Esophagus muscularis mucosa (tissue), 4 donors: ENCODE measurements around the gene NDST1. TPM values are rescaled to one million over a fixed set of nuclear protein-coding genes. Genes with fewer than 3 reads are reported as not detected.

Experiments used
- DNase-seq: peaks from one replicate; pipeline ENCODE4 v3.0.0-alpha.2; 2017; ENCODE audit errors: extremely low spot score
- H3K27ac ChIP-seq, 4 donors: fragments of 200-600 bp; sonication (generic); replicated peaks in 1 of 4; 1 replicate in 3 of 4; 2 replicates in 1 of 4; pipeline ENCODE4 v1.5.1; 2016 to 2019; ENCODE audit warnings: mild to moderate bottlenecking in 1 of 4
- H3K27me3 ChIP-seq, 4 donors: fragments of 200-600 bp; sonication (generic); one replicate each; pipeline versions ENCODE4 v1.5.1 to v1.6.0; 2016 to 2019
- H3K36me3 ChIP-seq, 4 donors: fragments of 200-600 bp; sonication (generic); one replicate each; pipeline ENCODE4 v1.5.1; 2016 to 2019
- H3K4me1 ChIP-seq, 4 donors: fragments of 200-600 bp; sonication (generic); one replicate each; pipeline ENCODE4 v1.5.1; 2016 to 2019
- H3K4me3 ChIP-seq, 4 donors: fragments of 200-600 bp; sonication (generic); 1 replicate in 2 of 4; 2 replicates in 2 of 4; pipeline ENCODE4 v1.5.1; 2016 to 2019; ENCODE audit warnings: mild to moderate bottlenecking in 4 of 4, moderate library complexity in 1 of 4
- H3K9me3 ChIP-seq, 4 donors: fragments of 200-600 bp; sonication (generic); 1 replicate in 3 of 4; 2 replicates in 1 of 4; pipeline ENCODE4 v1.5.1; 2016 to 2019
- CTCF ChIP-seq, 3 experiments: fragments of 200-600 bp in 2 of 3; fragments of 450-650 bp in 1 of 3; sonication (generic) in 2 of 3; IDR thresholded peaks; one replicate each; pipeline ENCODE4 v1.5.1; 2017 to 2019; ENCODE audit warnings: antibody characterized with exemption in 3 of 3, mild to moderate bottlenecking in 2 of 3, moderate library complexity in 1 of 3
- EP300 ChIP-seq: sonication (generic); formaldehyde crosslinking; IDR thresholded peaks from one replicate; pipeline ENCODE4 v1.6.1; 2017; ENCODE audit warnings: antibody characterized with exemption
- POLR2A ChIP-seq: fragments of 450-650 bp; IDR thresholded peaks from one replicate; pipeline ENCODE4 v1.6.1; 2017; ENCODE audit warnings: antibody characterized with exemption, moderate library complexity, mild to moderate bottlenecking, low read depth
- POLR2AphosphoS5 ChIP-seq, 2 donors: sonication (generic); formaldehyde crosslinking; IDR thresholded peaks; one replicate each; pipeline ENCODE4 v1.6.1; 2017; ENCODE audit warnings: antibody characterized with exemption in 2 of 2
- WGBS: methylation state at CpG from one replicate; pipeline ENCODE4 v1.1.5; 2018; 5-methylcytosine and 5-hydroxymethylcytosine counted together
- intact Hi-C: fragments of 100-400 bp; cut with DNase I; formaldehyde crosslinking; loops from one replicate; pipeline ENCODE4 v1.15.1; 2023
- total RNA-seq, 4 donors: library from RNA; depleted of rRNA; stranded (reverse); fragments of >200 nt; gene quantifications; one replicate each; pipeline versions ENCODE4 v1.1.0 to v1.2.1, GENCODE V29; 2016

The NDST1 gene
- total RNA-seq, 4 donors from 2014 or later, result 48.2 to 113 (median 74.5) TPM

GRCh38 chr5:150506571-150507473 is 1.1 kb upstream of the NDST1 start:
- intact Hi-C loops, result no loop called here
- H3K4me1 ChIP-seq, result peaks cover 96 to 100% (median 100%) of the 10 kb centered on the region in 4 donors
- no peaks in the 10 kb centered on the region for H3K36me3 ChIP-seq
- H3K27me3 ChIP-seq, result no peaks in the 10 kb centered on the region
- peak overlapping the region; percentile 45 to 61 (median 55) for H3K27ac ChIP-seq
- H3K9me3 ChIP-seq, result no peaks in the 10 kb centered on the region
- DNase-seq, result no peak
- no peak overlapping the region for H3K4me3 ChIP-seq
- 64% methylated on average over 10 of the region's 11 CpGs for WGBS
- TF ChIP-seq POLR2A, result no peak
- TF ChIP-seq EP300, result no peak
- no peak for TF ChIP-seq POLR2AphosphoS5 (IDR thresholded peaks at IDR 0.05)
- TF ChIP-seq CTCF (IDR thresholded peaks at IDR 0.05), result no peak

- H3K27ac ChIP-seq, result peak overlapping the region; percentile 39 to 53 (median 44)
- DNase-seq, result no peak
- no peaks in the 10 kb centered on the region for H3K9me3 ChIP-seq
- TF ChIP-seq POLR2AphosphoS5 (IDR thresholded peaks at IDR 0.05), result no peak
- TF ChIP-seq EP300, result no peak
- no peak for TF ChIP-seq POLR2A
- TF ChIP-seq CTCF (IDR thresholded peaks at IDR 0.05), result no peak
- H3K4me3 ChIP-seq, result no peak overlapping the region
- no peaks in the 10 kb centered on the region for H3K36me3 ChIP-seq
- H3K27me3 ChIP-seq, result no peaks in the 10 kb centered on the region
- WGBS, result 100% methylated on average over 1 of the region's 2 CpGs
- intact Hi-C loops, result no loop called here
- H3K4me1 ChIP-seq, result peaks cover 95 to 100% (median 99%) of the 10 kb centered on the region in 4 donors
These were observed 328 bp downstream of the NDST1 start for GRCh38 chr5:150508277-150508640.

- Histone ChIP-seq H3K27me3 (no peaks in the 10 kb centered on the region), H3K4me3 (no peak overlapping the region), H3K4me1 (peaks cover 89 to 100% (median 99%) of the 10 kb centered on the region in 4 donors), H3K27ac (peak overlapping the region; percentile 28 to 53 (median 41)), H3K9me3 (no peaks in the 10 kb centered on the region), H3K36me3 (no peaks in the 10 kb centered on the region)
- no peak for DNase-seq
- intact Hi-C loops, result no loop called here
- 54% methylated on average over 3 of the region's 4 CpGs for WGBS
- TF ChIP-seq POLR2AphosphoS5 (IDR thresholded peaks at IDR 0.05), result no peak
- no peak for TF ChIP-seq EP300
- no peak for TF ChIP-seq CTCF (IDR thresholded peaks at IDR 0.05)
- TF ChIP-seq POLR2A, result no peak
These were observed 897 bp downstream of the NDST1 start for GRCh38 chr5:150508828-150509227.

- Histone ChIP-seq H3K4me3 (no peak overlapping the region), H3K4me1 (peaks cover 87 to 99% (median 97%) of the 10 kb centered on the region in 4 donors), H3K9me3 (no peaks in the 10 kb centered on the region), H3K27ac (peak overlapping the region in 3 of 4 donors; percentile 26 to 73 (median 53)), H3K27me3 (no peaks in the 10 kb centered on the region), H3K36me3 (no peaks in the 10 kb centered on the region)
- TF ChIP-seq CTCF (IDR thresholded peaks at IDR 0.05) (no peak), POLR2A (no peak), POLR2AphosphoS5 (IDR thresholded peaks at IDR 0.05) (no peak), EP300 (no peak)
- DNase-seq, result no peak
- 76% methylated on average over 6 of the region's 7 CpGs for WGBS
- intact Hi-C loops, result no loop called here
These were observed 2.1 kb downstream of the NDST1 start for GRCh38 chr5:150509992-150510391.
